Thymus (tissue), 2 donors: Measurements from ENCODE around the gene ABCD2. TPM values are rescaled to one million over a fixed set of nuclear protein-coding genes. Genes with fewer than 3 reads are reported as not detected.

ENCODE experiments used
- polyA plus RNA-seq: library from polyadenylated mRNA; stranded (reverse); fragments of 200-250 nt; gene quantifications from one replicate; pipeline ENCODE4 v1.2.3, GENCODE V29; 2013
- total RNA-seq: library from RNA; stranded (reverse); fragments of 120-200 nt; gene quantifications from one replicate; pipeline ENCODE4 v1.2.4, GENCODE V29; 2013
- donor health status: healthy.

ABCD2 gene
- total and polyA plus RNA-seq, 2 donors: 0.71 to 0.84 TPM

Other genes with a start within 250 kb of the ABCD2 start
- gene KIF21A, start 176.7 kb downstream of the ABCD2 start, total RNA-seq: 2.1 TPM
- gene KIF21A, start 176.7 kb downstream of the ABCD2 start, polyA plus RNA-seq: 5.0 TPM